HG03342 (cell line): ENCODE measurements around the gene LPP.

Experiments used
- ATAC-seq: cut with Tn5 transposase; IDR thresholded peaks from one replicate; pipeline ENCODE4 v1.9.1; 2021; ENCODE audit warnings: mild to moderate bottlenecking, moderate library complexity; ENCODE audit not compliant: unreplicated experiment

Gene LPP

GRCh38 chr3:188530226-188530625 is 376.3 kb downstream of the LPP start:
- no peak for ATAC-seq

GRCh38 chr3:188531210-188531609 is 377.3 kb downstream of the LPP start:
- no peak for ATAC-seq

DNA sequence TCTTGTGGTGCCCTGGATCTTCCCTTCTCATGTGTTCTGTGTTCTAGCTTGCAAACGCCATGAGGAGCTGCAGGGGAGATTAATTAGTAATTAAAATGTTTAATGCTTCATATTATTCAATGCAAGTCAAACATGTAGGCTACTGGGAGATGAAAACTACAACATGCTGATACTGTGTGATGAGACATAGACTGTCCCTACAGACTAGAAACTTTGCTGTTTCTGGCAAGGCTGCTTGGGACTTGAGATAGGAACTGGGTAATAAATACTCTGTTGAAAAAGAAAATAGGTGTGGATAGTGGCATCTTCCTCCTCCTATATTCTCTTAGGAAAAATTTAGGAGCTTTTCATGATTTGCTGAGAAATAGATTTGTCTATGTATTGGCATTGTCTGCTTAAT is 379.2 kb downstream of the LPP start:
- ATAC-seq = no peak

GRCh38 chr3:188533612-188534357 is 379.8 kb downstream of the LPP start:
- no peak for ATAC-seq

- no peak for ATAC-seq
These were observed 380.7 kb downstream of the LPP start for GRCh38 chr3:188534633-188535032.

DNA sequence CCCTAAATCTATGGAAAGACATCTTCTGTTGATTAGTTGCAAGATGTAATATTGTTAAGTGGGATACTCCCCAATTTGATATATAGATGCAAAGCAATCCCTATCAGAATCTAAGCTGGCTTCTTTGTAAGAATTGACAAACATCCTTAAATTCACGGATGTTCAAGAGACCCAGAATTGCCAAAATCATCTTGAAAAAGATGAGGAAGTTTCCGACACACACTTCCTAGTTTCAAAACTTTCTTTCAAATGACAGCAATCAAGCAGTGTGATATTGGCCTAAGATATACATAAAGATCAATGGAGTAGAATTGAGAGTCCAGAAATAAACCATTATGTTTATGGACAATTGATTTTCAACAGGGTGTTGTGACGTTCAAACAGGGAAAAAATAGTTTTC is 383.6 kb downstream of the LPP start:
- ATAC-seq = no peak

- no peak for ATAC-seq
These were observed 385.1 kb downstream of the LPP start for GRCh38 chr3:188539037-188539436.

- no peak for ATAC-seq
These were observed 385.8 kb downstream of the LPP start for GRCh38 chr3:188539631-188540194.

DNA sequence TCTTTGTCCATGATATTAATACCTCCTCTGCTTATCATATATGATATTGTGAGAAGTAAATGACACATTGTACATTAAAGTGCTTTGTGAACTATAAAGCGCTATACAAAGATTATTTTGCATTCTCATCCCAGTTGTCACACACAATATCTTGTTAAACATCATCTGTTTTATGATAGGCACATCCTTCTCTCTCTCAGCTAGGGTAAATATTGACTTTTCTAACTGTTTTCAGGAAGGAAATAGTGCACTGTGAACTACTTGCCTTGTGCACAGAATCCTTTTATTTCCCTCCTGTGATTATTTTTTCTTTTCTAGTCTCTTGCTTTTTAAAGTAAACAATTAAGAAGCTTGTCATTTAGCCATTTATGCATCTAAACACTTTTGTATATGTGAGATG is 388.2 kb downstream of the LPP start:
- no peak for ATAC-seq

- no peak for ATAC-seq
These were observed 390.1 kb downstream of the LPP start for GRCh38 chr3:188544012-188544411.

DNA sequence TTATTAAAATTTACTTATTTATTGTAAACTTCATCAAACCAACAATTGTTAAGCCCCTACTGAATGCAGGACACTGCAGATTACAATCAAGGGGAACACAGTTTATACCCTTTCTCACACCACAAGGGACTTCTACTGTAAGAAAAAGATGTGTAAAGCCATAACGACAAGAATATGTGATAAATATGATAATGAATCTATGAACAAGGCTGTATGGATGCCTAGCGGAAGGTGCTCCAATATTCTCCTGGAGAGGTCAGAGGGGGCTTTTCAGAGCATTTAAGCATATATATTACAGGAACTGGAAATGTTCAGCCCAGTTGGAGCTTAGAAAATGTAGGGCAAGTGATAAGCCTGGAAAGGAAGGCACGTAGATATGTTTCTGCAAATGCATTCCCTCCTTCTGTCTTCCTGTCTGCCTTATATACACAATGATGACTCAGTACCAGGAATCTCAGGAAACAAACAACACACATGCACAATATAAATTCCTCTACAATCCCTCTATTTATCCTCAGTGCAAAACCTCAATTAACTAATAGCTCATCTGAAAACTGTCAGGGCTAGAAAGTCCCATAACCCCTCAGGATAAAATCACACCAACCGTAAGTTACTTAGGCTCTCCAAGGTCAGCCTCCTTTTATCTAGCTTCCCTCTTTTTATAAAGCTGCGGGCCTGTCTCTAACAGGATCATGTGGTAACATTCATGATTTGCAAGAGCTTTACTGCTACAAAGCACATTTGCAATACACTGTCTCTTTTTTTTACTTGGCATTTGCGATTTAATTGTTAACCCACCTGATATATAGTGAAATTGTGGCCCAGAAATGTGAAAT is 393.1 kb downstream of the LPP start:
- ATAC-seq = no peak

- no peak for ATAC-seq
These were observed 399.6 kb downstream of the LPP start for GRCh38 chr3:188553569-188553968.

GRCh38 chr3:188554404-188554803 is 400.4 kb downstream of the LPP start:
- ATAC-seq = no peak

DNA sequence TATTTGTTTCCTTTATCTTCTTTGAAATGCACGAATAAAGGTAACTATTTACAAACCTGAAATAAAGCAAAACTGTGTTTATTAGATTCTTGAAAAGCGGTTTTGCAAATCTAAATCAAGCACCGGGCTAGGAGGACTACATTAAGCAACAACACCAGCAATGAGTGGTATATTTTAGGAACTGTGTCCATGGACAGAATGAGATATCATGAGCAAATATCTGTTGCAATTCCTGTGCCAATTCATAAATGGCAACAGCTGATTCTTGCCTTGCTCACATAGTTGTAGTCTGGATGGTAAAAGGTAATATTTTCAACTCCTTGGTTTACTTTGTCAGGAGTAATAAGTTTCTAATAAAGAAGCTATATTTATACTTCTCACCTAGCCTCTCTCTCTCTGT is 403.3 kb downstream of the LPP start:
- ATAC-seq = no peak

GRCh38 chr3:188558343-188559071 is 404.6 kb downstream of the LPP start:
- ATAC-seq = no peak

DNA sequence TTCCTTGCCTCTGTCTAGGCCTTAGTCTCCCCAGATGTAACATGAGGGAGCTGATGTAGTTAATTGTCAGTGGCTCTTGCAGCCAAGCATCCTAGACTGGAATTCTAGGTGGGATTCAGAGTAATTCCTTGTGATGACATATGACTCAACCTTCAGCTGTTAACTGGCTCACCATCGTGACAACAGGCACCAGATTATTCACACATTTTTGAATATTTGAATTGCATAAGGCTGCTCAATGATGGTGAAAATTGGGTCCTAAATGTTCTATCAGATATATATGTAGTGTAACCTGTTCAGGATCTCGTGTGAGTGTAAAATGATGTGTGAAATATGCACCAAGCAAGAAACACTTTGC is 405.1 kb downstream of the LPP start:
- no peak for ATAC-seq

DNA sequence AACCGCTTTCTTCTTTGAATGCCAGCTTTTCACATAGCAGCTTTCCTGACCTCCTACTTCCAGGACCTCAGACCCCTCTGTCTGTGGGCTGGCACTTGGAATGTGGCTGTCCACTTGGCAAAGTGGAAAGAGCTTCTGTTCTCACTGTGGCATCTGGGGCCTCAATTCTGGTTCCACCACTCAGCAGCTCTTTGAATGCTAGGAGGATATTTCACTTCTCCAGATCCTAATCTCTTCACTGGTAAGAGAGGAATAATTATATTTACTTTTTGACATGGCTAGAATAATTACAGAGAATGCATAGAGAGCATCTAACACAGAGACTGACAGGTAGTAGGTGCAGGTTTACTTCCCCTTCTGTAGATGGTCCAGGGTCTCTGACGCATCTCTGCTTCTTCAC is 405.9 kb downstream of the LPP start:
- ATAC-seq = no peak

DNA sequence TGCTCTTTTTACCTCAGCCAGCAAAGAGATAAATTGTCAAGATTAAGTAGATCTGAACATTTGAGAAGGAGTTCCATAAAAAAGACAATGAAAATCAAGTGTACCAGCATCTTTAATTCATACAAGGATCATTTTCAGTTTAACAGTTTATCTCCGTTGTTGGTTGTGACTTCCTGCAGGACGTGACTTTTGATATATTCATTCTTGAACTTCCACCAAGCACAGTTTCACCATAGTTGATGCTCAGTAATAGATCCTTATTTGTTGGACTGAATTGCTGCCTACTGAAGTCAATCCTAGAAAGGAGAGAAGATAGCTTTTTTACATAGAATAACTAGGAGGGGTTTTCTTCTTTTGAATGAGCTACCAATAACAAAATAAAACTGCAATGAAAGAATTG is 408.2 kb downstream of the LPP start:
- no peak for ATAC-seq

- no peak for ATAC-seq
These were observed 413.7 kb downstream of the LPP start for GRCh38 chr3:188567478-188568195.

DNA sequence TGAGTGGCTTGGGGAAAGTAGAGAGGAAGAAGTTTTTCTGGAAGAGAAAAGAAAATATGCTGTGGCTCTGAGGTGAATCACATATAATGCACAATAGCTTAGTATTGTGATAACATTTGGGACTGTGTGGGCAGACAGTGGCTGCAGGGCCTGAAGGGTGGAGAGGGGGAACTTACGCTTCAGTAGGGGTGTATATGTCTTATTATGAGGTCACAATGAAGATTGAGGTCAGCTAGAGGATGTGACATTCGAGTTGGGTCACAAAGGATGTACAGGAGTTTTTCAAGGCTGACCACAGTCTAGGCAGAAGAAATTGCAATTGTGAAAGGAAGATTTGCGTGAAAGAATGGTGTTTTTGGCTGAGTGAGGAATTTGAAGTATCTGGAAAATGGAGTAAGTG is 414.8 kb downstream of the LPP start:
- no peak for ATAC-seq
